GM12892 (cell line): Measurements from ENCODE around the gene TMPRSS4.

ENCODE experiments used
- POLR2A ChIP-seq: IDR thresholded peaks from 2 replicates; pipeline ENCODE4 v1.6.1; 2011; ENCODE audit warnings: low read depth, low read length, control low read depth
- TAF1 ChIP-seq: IDR thresholded peaks from 2 replicates; pipeline ENCODE4 v1.6.1; 2011; ENCODE audit warnings: low read depth, mild to moderate bottlenecking, control low read depth, low read length, borderline replicate concordance

- no peak for TF ChIP-seq POLR2A
- TF ChIP-seq TAF1: no peak
These were observed 68.7 kb downstream of the TMPRSS4 start for GRCh38 chr11:118145285-118146227.
